ENCODE measurements around the gene BAZ2A. TPM values are rescaled to one million over a fixed set of nuclear protein-coding genes. Genes with fewer than 3 reads are reported as not detected.

The BAZ2A gene
- polyA plus RNA-seq, 10 donors, result 24.6 to 60.1 (median 37.7) TPM

DNA sequence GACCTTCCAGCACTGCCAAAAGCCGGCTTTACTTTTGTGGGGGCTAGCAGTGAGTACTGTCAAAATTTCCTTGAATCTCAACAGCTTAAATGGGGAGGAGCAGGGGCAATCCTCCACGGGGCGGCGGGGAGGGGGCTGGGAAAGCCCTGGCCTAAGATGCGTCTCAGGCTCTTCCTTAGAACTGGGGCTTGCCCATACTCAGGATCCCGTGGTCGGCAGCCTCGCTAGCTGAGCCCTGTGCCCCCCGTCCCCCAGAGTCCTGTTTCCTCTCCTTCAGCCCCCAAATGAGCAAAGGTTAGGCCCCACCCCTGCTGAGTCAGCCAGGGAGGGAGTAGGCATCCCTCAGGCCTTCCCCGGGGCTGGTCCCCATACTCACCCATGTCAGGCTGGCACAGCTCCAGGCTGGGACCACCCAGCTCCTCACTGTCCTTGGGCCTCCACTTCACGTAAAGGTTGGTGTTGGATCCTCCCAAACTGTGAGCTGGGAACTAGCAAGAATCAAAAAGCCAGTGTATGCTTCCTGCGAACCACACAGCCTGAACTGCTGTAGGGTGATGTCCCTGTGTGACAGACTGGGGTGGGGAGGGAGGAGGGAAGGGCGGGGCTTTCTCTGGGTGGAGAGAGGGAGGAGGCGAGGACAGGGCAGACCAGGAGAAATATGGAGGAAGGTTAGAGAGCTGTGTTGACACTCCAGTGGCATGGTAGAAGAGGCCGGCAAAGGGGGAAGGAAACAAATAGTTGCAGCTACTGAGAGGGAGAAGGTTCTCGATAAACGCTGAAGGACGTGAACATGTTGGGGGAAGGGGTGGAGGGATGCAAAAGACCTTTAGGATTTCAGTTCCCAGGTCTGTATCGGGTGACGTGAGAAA, 5.9 kb upstream of the BAZ2A start:
- peak; percentile 89 to 96 (median 91) for DNase-seq

DNA sequence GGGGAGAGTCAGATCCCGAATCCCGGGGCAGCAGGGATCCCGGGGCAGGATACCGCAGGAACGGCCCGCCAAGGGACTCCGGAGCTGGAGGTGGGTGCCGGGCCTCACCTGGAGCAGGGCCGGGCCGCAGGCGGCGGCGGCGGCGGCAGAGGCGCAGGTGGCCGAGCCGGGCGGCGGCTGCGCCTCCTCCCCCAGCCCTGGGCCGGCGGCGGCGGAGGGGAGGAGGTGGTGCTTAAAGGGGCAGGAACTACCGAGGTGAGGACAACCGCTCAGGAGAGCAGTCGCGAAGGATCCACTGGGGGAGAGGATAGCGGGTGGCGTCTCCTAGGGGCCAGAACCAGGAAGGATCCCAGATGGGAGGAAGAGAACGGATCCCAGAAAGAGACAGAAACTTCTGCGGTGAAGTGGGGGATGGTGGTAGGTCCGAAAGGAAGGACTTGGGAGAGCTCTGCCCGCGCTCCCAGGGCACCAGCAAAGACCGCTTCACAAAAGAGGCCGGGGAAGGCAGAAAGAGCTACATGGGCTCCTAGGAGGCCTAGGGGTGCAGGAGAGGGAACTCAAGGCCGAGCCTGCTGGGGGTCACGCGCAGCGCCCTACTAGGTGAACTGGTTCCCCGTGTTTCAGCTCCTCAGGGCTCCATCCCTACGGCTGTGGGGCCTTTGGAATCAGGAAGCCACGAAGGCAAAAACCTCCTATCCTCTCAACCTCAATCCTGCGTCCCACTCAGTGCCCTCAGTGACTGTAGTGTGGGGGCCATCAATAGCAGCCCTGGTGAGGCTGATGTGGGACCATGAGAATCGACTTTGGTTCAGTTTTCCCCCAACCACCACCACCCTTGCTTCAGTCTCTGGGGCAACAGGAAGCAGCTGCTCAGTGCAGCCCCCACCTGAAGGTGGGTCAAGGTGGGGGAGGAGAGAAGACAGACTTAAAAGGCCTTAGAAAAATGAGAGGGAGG, 5.0 kb upstream of the BAZ2A start:
- DNase-seq, result peak; percentile 54 to 80 (median 74)

DNA sequence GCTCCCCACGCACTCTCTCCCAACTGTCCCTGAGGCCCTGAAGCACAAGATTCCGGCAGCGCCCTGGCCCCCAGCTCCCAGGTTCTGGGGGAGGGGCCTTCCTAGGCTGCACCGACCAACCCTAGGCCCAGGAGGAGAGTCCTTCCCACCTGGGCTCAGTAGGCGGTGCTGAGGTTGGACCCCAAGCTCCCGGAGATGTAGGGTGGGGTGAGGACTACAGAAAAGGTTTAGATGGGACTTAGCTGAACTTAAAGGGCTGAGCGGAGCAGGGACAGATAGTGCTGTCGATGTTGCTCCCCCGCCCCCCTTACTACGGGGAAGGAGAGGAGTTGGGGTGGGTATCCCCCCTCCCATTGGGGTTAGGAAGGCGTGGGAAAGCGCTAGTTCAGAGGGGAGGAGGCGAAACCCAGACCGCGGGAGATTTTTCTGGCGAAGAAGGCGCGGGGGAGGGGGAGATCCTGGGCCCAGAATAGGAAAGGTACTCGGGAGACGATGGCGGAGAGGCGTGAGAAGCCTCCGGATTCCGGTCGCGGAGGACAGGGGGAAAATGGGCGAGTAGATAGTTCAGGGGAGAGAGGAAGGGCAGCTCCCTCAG, 4.2 kb upstream of the BAZ2A start:
- peak in 1 of 3 donors; percentile 59 for DNase-seq

DNA sequence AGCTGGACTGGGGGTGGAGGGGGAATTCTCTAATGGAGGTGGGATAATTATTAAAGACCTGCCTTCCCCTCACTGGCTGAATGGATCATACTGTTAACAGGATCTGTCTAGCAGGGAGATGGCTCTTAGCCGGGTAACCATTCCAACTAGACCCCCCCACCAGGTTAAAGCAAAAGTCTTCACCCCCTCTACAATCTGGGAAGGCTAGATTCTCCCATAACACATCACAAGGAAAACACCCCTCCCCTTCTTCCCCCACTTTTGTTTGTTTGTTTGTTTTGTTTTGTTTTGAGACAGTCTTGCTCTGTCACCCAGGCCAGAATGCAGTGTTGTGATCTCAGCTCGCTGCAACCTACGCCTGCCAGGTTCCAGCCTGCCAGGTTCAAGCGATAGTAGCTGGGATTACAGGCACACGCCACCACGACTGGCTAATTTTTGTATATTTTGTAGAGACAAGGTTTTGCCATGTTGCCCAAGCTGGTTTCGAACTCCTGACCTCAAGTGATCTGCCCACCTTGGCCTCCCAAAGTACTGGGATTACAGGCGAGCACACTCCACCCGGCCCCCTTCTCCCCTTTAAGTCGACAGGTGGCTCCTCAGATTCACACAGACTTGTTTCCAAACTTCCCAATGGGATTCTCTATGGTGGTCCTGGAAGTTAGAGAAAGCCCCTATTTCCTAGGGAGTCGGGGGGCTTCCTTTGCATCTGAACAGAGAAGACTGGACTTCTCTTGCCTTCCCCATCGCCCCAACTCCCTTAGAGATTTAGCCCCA, 3.5 kb upstream of the BAZ2A start:
- peak in 1 of 3 donors; percentile 9 for DNase-seq

DNA sequence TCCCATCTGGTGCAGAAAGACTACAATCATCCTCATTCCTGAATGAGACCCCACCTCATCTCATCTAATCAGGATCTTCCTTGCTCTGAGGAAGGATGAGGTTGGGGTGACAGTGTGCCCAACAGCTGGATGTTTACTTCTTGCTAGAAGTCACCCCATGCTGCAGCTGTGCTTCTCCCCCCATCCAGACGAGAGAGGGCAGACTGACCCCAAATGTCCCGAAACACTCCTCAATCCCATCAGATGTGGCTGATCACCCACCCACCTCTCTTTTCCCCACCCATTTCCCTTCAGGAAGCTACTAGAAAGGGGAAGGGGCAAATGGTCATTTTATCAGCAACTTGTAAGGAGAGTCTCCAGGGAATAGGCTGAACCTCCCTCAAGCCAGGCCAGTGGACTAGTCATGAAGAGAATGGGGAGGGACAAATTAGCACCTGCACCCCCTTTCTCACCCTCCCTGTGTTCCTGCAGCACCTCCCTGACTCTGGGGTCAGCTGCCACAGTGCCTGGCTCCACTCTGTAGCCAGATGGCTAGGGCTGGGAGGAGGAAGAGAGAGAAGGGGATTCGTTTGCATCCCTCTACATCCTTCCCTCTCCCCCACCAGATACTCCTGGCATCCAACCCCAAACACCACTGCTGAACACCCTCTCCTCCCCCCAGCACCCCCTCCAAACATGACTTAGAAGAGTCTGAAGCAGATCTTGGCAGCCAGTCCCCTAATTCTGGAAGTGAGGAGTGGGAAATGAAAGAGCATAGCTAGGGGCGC, 2.8 kb upstream of the BAZ2A start:
- peak in 1 of 3 donors; percentile 31 for DNase-seq

DNA sequence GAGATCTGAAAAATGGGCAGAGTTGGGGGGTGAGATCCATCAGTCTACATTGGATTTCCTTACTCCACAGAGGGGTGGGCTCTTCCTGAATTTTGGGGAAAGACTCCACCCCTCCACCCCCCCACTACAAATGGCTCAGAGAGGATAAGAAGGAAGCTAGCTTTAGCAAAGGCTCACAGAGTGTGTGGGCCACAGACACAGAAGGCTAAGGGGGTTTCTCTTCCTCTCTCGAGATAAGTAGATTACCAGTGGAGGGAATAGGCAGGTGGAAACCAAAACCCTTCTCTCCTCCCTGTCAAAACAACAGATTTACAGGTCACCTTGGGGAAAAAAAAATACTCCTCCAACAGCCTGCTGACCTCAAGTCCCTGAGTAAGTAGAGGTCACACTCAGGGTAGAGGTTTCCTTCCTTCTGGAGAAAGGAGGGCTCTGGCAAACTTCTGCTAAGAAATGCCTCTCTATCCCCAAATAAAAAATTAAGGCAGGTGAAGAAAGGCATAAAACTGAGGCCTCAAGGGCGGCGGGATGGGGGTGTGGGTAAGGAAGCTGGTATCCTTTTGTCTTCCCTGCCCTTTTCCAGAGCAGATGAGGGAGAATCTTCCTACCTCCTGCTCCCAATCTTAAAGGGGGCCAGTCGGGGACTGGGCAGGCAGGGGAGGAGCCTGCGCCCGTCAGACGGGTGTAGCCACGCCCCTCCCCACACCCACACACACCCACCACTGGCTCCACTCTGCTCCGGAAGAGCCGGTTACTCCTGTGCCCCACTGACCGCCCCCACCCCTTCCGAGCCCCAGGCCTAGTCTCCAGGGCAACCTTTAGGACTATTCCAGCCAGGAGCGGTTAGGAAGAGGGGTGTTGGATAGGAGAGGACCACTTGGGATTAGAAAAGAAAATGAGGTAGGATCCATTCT, 1.9 kb upstream of the BAZ2A start:
- peak in 2 of 3 donors; percentile 41 to 61 for DNase-seq

DNA sequence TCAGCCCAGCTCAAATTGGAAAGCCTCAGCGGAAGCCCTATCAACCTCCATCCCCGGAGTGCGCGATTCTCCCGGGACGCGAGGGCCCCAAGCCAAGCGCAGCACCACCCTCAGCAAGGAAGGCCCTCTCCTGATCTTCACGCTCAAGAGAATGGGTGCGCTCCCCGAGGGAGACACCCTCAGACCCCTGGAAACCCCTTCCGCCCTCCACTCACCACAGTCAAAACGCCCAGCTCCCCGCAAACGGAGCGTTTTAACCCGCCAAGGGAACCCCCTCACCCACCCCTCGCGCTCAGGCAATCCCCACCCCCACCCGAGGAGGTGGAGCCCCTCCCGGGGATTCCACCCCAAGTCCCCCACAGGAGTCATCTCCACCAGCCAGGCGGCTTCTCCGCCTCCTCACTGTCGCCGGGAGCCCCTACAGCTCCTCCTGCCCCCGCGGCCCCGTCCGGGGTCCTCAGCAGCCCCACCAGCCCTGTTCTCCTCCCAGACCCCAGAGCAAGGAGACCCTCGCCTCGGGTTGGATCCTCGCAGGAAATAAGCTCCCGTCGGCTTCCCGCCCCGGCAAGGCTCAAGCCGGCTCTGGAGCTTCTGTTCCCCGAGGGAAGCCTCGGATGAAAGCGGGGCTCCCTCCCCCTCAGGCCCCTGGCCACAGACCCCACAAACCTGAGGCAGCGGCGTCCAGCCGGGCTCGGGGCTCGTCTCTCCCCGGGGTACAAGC, 507 bp downstream of the BAZ2A start:
- peak in 1 of 3 donors; percentile 25 for DNase-seq

DNA sequence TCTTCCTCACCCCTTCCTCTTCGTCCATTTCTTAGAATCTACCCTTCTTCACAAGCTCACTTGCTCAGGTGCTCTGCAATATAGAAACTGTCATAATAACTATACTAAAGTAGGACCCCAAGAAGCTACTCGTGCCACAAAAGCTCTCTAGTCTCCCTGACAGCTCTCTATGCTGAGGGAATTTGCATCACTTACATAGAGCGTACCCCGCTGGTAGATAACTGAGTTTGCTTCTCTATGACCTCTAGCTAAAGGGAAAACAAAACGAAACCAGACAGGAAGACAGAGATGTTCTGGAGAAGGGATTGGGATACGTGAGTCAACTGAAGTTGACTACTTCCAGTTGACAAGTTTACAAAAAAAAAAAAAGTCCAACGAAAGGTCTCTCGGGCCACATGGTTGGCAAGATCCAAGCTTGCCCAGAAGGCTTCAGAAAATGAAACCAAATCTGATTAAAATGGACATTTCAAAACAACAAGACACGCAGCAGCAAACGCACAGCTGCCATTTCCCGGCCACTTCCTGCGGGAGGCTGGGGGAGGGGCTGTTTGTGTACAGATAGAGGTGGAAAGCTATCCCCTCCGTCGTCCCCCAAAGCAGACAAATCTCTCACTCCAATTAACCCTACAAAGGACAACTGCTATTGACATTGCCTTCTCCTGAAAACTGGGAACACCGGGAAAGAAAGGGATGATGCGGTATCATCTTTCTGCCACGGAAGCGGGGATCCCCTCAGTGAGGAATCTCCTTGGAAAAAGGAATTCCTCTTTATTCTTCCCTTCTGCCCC, 1.3 kb downstream of the BAZ2A start:
- peak; percentile 53 to 88 (median 78) for DNase-seq

DNA sequence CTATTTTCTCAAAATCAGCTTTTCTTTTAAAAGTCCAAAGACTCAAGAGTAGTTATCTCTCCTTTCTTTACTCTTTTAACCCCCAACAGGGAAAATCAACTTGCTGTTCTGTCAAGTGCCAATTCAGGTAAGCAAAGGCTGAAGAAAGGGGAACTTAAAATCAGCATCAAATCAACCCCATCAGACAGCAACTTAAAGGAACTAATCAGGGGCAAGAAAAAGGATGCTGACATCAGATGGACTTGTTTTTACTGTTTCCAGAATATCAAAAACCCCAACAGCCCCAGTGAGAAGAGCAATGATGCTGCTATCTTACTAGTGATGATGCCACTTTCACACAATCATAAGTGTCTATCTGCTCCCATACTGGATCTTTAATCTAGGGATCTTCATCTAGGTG, 3.4 kb downstream of the BAZ2A start:
- DNase-seq, result no peak

DNA sequence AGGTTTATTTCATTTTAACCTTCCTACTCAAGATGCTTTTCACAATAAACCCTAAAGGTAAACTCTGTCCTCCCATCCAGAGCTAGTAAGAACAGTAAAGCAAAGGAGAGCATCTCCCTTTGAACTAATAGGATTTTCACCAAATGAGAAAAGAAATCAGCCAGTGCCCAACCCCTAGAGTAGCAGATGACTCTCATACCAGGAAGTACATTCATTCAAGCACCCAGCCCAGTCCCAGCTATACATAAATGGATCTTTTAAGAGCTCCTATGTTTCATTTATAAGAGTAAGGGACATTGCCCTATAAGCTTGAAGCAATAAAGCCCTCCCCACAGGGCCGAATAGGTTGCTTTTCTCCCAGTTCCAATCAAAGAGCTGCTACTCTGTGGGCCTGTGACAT, 7.6 kb downstream of the BAZ2A start:
- no peak for DNase-seq

DNA sequence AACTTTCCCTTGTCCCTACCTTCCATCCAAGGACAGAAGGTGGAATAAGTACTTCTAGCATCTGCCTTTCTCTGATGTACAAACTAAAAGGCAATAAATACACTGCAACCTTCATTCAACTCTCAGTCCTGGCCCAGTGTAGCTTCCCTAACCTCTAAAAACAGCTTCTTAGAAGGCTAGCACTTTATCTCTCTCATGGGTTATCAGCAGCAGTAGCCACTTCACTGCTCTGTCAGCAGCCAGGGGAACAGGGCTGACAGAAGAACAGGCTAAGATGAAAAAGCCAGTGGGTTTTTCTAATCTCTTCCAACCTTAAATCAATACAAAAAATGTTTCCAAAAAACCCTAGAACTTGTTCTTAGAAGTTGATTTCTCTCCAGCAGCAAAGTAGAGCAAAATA, 13.2 kb downstream of the BAZ2A start:
- DNase-seq, result no peak

DNA sequence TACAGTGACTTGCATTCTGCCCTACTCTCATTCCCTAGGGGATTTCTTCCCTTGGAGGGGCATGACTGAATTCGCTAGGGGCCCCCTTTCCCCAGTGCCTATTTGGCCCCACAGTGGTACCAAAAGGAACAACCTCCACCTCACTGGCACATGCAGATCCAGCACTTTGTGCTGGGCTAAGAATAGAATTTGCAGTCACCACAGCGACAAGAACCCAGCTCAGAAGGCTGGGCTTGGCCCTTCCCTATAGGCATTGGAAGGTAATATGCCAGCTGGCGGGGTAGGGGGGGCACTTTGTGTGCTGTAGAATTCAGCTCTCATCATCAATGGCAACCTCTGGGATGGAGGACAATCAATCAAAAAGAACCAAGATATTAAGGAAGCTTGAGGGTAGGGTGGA, 13.9 kb downstream of the BAZ2A start:
- no peak for DNase-seq

DNA sequence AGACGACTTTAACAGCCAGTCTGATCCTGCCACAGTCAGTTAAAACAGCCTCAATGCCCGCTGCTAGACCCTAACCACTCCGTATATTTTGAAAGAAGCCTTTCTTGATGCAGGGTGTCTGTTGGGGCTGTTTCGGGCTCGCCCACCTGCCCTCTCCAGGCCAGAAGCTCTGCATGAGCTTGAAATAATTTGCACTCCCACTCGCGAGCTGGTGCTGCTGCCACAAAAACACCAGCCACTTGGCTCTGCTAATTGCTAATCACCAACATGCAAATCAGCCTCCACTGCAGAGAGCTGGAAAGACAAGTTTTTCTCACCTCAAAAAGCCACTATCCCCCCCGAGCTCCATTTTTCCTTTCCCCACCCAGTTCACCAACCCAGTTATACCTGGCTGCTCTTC, 15.5 kb downstream of the BAZ2A start:
- no peak for DNase-seq

DNA sequence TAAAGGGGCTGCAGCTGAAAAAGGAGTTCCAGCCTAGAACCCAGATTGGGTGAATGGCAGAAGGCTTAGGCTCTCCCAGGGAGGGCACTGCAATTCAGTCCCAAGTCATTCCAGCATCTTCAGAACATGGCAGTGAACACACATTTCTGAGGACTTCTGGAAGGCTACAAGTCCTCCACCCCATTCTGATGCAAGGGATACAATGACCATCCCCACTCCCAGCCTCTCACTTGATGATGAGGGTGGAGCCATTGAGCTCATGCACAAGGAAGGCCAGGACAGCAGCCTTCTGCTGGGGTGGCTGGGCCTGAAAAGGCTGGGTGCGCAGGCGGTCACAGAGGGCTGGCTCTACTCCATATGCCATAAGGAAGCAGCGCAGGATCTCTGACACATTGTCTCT, 25.8 kb downstream of the BAZ2A start:
- DNase-seq, result no peak

DNA sequence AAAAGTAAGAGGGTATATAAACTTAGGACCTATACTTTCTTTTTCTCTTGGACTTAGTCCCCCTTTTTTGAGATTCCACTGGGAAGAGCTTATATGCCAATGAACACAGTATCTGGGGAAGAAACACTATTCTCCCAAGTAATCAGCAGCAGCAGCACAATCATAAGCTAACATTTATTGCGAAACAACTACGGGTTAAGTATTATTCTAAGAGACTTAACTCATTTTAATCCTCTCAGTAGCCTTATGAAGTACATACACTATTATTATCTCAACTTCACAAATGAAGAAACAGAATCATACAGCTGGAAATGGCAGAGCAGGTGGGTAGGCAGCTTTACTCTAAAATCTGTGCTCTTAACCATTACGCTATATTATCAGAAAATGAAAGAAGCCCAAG, 27.9 kb downstream of the BAZ2A start:
- no peak for DNase-seq

DNA sequence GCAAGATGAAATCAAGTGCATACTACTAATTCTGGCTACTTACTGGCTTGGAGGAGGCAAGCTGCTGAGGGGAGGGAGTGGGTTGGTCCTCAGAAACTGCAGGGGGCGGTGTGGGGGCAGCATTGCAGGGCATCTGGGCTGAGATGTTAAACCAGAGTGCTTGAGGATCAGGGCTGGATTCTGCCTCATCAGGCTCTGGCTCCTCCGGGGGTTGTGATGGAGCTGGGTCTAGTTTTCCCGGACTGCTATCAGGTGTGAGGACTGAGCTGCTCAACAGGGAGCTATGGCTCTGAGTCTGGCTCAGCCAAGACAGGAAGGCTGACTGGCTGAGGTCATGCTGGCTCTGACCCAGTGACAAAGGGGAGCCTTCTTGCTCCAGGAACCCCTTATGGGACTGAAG, 28.6 kb downstream of the BAZ2A start:
- no peak for DNase-seq

DNA sequence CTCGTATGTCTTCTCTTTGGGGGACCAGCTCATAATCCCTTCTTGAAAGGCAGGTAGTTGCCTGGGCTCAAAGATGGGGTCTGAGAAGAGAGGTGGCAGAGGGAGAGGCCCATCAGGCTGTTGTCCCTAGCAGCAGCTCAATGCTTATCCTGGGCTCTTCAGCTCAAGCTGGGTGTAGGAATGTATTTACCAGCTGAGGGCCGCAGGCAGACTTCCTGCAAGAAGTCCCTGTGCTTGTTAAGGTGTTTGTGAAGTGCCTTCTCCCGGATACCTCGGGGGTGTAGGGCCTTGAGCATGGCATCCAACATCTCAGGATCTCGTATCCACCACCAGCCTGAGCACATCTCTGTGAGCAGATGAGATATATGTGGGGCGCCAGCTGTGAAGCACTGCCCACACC, 29.4 kb downstream of the BAZ2A start:
- DNase-seq, result no peak

DNA sequence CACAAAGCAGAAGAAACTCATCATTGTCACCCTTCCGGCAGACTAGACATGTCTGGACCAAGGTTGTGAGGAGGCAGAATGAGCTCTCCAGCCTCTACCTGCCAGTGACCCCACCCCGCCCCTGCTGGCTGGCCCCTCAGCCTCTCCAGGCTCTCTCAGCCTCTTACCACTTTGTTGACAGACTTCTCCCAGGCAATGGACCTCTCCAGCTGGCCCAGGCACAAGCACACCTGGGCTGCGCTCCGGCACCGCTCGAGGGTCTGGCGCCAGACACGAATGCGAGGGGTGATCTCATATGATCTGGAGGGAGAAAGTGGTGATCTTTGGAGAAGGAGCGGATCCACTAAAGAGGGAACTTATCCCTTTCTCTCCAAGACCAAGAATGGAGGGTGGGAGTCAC, 30.3 kb downstream of the BAZ2A start:
- DNase-seq, result no peak

Data from muscle of back (tissue), 11 donors.